Measurements from ENCODE around the gene PCDH9. TPM values are rescaled to one million over a fixed set of nuclear protein-coding genes. Genes with fewer than 3 reads are reported as not detected.

Gene PCDH9
- total and polyA plus RNA-seq, 10 of the 15 experiments (the other 5 are each of a cell fraction or from before 2014, with no cell fraction given) = 0.02 to 2.3 (median 0.05) TPM; not detected in 1

- TF ChIP-seq ASH2L (IDR thresholded peaks at IDR 0.05; ENCODE audit: borderline replicate concordance, low read depth) (no peak), TARDBP (IDR thresholded peaks at IDR 0.05; ENCODE audit: borderline replicate concordance) (no peak), CHD1 (IDR thresholded peaks at IDR 0.05; ENCODE audit: low read depth, low read length) (no peak), MXI1 (IDR thresholded peaks at IDR 0.05; ENCODE audit: low read depth, low read length) (no peak), E2F8 (IDR thresholded peaks at IDR 0.05; ENCODE audit: low read depth, partially characterized antibody) (no peak), BMI1 (IDR thresholded peaks at IDR 0.05; ENCODE audit: borderline replicate concordance) (no peak)
Observed at GRCh38 chr13:67184247-67184646, 45.9 kb downstream of the PCDH9 start (continued).

GRCh38 chr13:67183151-67183550 is 47.0 kb downstream of the PCDH9 start:
- DNase-seq (ENCODE audit: low read depth, low spot score) = no peak
- no TSS peak for BruUV-seq (replicated peaks)
- no peak for ATAC-seq
- 0% methylated on average over 1 of the region's 1 CpG for WGBS (ENCODE audit: insufficient coverage, insufficient replicate concordance, low lambda C conversion rate, missing lambda C conversion rate)
- ChIA-PET CTCF (no interaction called here), SMC1A (ENCODE audit: uncharacterized antibody, unreplicated experiment) (no interaction called here), POLR2A (no interaction called here), RAD21 (ENCODE audit: unreplicated experiment) (no interaction called here)
- H4K20me1 ChIP-seq (ENCODE audit: control insufficient read depth, insufficient read depth) = no peaks in the 10 kb centered on the region
- no peak overlapping the region for H3K9ac ChIP-seq (ENCODE audit: control insufficient read depth, insufficient read depth, low read length)
- no peak overlapping the region for H3K4me2 ChIP-seq (ENCODE audit: control insufficient read depth, insufficient read depth)
- H3K27me3 ChIP-seq (replicated peaks in 1 of 2; ENCODE audit: control insufficient read depth in 2 of 2, insufficient read depth in 2 of 2, low read length in 1 of 2) = no peaks in the 10 kb centered on the region
- intact Hi-C loops (cut with micrococcal nuclease; ENCODE audit: unreplicated experiment) = no loop called here
- no peaks in the 10 kb centered on the region for H3K36me3 ChIP-seq (ENCODE audit: control insufficient read depth in 2 of 2, insufficient read depth in 2 of 2, low read length in 1 of 2)
- FAIRE-seq = no peak
- H3K9me3 ChIP-seq (replicated peaks; ENCODE audit: control insufficient read depth, insufficient read depth, low read length) = no peaks in the 10 kb centered on the region
- in situ Hi-C loops (cut with MboI) = no loop called here
- H3K27ac ChIP-seq (ENCODE audit: control insufficient read depth, insufficient read depth) = no peak overlapping the region
- H3K4me1 ChIP-seq (ENCODE audit: control insufficient read depth, insufficient read depth, low read length) = no peaks in the 10 kb centered on the region
- TF ChIP-seq ZBTB11 (CRISPR knock-in tag; IDR thresholded peaks at IDR 0.05) (no peak), SIN3A (IDR thresholded peaks at IDR 0.05; ENCODE audit: low read depth, low read length) (no peak), NR2F1 (conservative IDR thresholded peaks at IDR 0.05) (no peak), EZH2 (IDR thresholded peaks at IDR 0.05; ENCODE audit: borderline replicate concordance, control insufficient read depth, low read depth, low read length) (no peak), CBX3 (IDR thresholded peaks at IDR 0.05; ENCODE audit: borderline replicate concordance, low read depth) (no peak)
- no peaks in the 10 kb centered on the region for H3K79me2 ChIP-seq (ENCODE audit: control insufficient read depth, insufficient read depth, low read length)
- H3K4me3 ChIP-seq = no peak overlapping the region
- no peak overlapping the region for H2AFZ ChIP-seq (ENCODE audit: control insufficient read depth, low read depth, low read length)
